ENCODE results near the gene ZBED6. TPM values are rescaled to one million over a fixed set of nuclear protein-coding genes. Genes with fewer than 3 reads are reported as not detected.

The ZBED6 gene
- total RNA-seq, 1 donor from 2014 or later: 30.3 TPM

DNA sequence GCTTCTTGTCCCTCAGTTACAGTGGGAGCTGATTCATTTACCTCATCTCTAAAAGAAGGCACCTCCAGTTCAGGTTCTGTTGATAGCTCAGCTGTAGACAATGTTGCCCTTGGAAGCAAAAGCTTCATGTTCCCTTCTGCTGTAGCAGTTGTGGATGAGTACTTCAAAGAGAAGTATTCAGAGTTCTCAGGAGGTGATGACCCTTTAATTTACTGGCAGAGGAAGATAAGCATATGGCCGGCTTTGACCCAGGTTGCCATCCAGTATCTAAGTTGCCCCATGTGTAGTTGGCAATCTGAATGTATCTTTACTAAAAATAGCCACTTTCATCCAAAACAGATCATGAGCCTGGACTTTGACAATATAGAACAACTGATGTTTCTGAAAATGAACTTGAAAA lies 4.5 kb downstream of the ZBED6 start:
- no peak overlapping the region for H3K27ac Mint-ChIP-seq (ENCODE audit: unreplicated experiment)
- TF ChIP-seq, protein P1, sequence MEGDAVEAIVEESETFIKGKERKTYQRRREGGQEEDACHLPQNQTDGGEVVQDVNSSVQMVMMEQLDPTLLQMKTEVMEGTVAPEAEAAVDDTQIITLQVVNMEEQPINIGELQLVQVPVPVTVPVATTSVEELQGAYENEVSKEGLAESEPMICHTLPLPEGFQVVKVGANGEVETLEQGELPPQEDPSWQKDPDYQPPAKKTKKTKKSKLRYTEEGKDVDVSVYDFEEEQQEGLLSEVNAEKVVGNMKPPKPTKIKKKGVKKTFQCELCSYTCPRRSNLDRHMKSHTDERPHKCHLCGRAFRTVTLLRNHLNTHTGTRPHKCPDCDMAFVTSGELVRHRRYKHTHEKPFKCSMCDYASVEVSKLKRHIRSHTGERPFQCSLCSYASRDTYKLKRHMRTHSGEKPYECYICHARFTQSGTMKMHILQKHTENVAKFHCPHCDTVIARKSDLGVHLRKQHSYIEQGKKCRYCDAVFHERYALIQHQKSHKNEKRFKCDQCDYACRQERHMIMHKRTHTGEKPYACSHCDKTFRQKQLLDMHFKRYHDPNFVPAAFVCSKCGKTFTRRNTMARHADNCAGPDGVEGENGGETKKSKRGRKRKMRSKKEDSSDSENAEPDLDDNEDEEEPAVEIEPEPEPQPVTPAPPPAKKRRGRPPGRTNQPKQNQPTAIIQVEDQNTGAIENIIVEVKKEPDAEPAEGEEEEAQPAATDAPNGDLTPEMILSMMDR (IDR thresholded peaks at IDR 0.05; ENCODE audit: unreplicated experiment): no peak
- no peak for DNase-seq (ENCODE audit: low spot score)
- H3K4me3 Mint-ChIP-seq (ENCODE audit: unreplicated experiment): no peak overlapping the region
- peaks cover 32% of the 10 kb centered on the region for H3K4me1 Mint-ChIP-seq (ENCODE audit: unreplicated experiment)
- H3K36me3 Mint-ChIP-seq (ENCODE audit: low read depth, unreplicated experiment): peaks cover 25% of the 10 kb centered on the region
- H3K9me3 Mint-ChIP-seq (ENCODE audit: unreplicated experiment): no peaks in the 10 kb centered on the region
- peaks cover 8% of the 10 kb centered on the region for H3K27me3 Mint-ChIP-seq (ENCODE audit: unreplicated experiment)

DNA sequence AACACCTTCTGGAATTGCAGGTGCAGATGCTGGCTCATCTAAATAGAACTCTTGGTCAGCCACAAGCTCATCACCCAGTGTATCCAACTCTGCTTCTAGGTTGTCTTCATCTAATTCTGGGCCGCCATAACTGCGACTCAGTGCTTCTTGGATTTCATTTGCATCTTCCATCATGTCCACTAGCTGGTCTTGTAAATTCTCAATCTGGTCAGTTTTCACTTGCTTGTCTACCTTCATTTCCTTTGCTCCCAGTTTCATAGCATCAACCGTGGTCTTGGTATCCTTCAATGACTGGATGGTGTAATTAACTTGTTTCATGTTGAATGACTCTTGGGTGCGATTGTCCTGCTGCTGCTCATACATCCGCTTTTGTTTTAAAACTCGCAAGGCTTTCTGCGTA lies 10.3 kb downstream of the ZBED6 start:
- Mint-ChIP-seq H3K36me3 (ENCODE audit: low read depth, unreplicated experiment) (peaks cover 5% of the 10 kb centered on the region), H3K4me1 (ENCODE audit: unreplicated experiment) (no peaks in the 10 kb centered on the region), H3K27ac (ENCODE audit: unreplicated experiment) (no peak overlapping the region), H3K27me3 (ENCODE audit: unreplicated experiment) (no peaks in the 10 kb centered on the region), H3K9me3 (ENCODE audit: unreplicated experiment) (no peaks in the 10 kb centered on the region), H3K4me3 (ENCODE audit: unreplicated experiment) (no peak overlapping the region)
- TF ChIP-seq, protein P1 (IDR thresholded peaks at IDR 0.05; ENCODE audit: unreplicated experiment): no peak
- DNase-seq (ENCODE audit: low spot score): no peak

DNA sequence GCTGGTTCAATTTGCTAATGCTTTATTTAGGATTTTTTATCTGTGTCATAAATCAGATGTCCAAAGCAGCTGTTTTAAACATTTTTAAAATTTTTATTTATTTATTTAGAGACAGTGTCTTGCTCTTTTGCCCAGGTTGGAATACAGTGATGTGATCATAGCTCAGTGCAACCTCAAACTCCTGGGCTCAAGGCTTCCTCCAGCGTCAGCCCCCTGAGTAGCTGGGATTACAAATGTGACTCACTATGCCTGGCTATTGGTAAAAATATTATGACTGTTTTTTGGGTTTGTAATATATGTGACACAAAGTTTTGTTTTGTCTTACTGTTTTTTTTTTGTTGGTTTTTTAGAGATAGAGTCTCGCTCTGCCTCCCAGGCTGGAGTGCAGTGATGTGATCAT lies 11.8 kb downstream of the ZBED6 start:
- Mint-ChIP-seq H3K4me1 (ENCODE audit: unreplicated experiment) (no peaks in the 10 kb centered on the region), H3K36me3 (ENCODE audit: low read depth, unreplicated experiment) (peaks cover 7% of the 10 kb centered on the region)

DNA sequence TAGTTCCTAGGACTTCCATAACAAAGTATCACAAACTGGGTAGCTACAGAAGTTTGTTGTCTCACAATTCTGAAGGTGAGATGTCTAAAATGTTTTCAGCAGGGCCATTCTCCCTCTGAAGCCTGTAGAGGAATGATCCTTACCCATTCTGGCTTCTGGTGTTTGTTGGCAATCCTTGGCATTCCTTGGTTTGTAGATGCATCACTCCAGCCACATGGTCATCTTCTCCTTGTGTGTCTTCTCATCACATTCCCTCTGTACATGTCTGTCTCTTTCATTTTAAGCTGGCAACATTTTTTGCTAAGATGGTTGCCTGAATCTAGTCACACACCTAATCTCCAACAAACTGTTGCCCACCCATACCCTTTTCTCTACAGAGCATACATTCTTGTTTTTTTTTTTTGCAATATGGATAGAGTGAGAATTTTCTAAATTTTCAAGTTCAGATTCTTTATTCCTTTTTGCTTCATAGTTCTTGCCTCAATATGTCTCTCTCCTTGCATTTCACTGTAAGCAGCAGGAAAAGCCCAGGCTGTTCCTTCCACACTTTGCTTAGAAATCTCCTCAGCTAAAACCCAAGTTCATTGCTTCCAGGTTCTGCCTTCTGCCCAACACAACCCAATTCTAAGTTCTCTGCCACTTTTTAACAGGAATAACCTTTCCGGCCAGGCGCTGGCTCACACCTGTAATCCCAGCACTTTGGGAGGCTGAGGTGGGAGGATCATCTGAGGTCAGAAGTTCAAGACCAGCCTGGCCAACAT lies 18.3 kb downstream of the ZBED6 start:
- Mint-ChIP-seq H3K4me3 (ENCODE audit: unreplicated experiment) (peak overlapping the region; percentile 19), H3K27me3 (ENCODE audit: unreplicated experiment) (peaks cover 2% of the 10 kb centered on the region), H3K4me1 (ENCODE audit: unreplicated experiment) (no peaks in the 10 kb centered on the region), H3K27ac (ENCODE audit: unreplicated experiment) (no peak overlapping the region), H3K9me3 (ENCODE audit: unreplicated experiment) (no peaks in the 10 kb centered on the region), H3K36me3 (ENCODE audit: low read depth, unreplicated experiment) (peaks cover 26% of the 10 kb centered on the region)
- no peak for DNase-seq (ENCODE audit: low spot score)
- TF ChIP-seq, protein P1 (IDR thresholded peaks at IDR 0.05; ENCODE audit: unreplicated experiment): no peak

More for the DNA sequence above, 11.8 kb downstream of the ZBED6 start:
- H3K9me3 Mint-ChIP-seq (ENCODE audit: unreplicated experiment): no peaks in the 10 kb centered on the region
- H3K4me3 Mint-ChIP-seq (ENCODE audit: unreplicated experiment): no peak overlapping the region
- H3K27me3 Mint-ChIP-seq (ENCODE audit: unreplicated experiment): no peaks in the 10 kb centered on the region
- no peak overlapping the region for H3K27ac Mint-ChIP-seq (ENCODE audit: unreplicated experiment)
- no peak for DNase-seq (ENCODE audit: low spot score)
- TF ChIP-seq, protein P1 (IDR thresholded peaks at IDR 0.05; ENCODE audit: unreplicated experiment): no peak

- TF ChIP-seq, protein P1 (IDR thresholded peaks at IDR 0.05; ENCODE audit: unreplicated experiment): no peak
- Mint-ChIP-seq H3K36me3 (ENCODE audit: low read depth, unreplicated experiment) (peaks cover 45% of the 10 kb centered on the region), H3K27ac (ENCODE audit: unreplicated experiment) (no peak overlapping the region), H3K4me3 (ENCODE audit: unreplicated experiment) (peak overlapping the region; percentile 59), H3K4me1 (ENCODE audit: unreplicated experiment) (no peaks in the 10 kb centered on the region), H3K27me3 (ENCODE audit: unreplicated experiment) (peaks cover 3% of the 10 kb centered on the region), H3K9me3 (ENCODE audit: unreplicated experiment) (no peaks in the 10 kb centered on the region)
- DNase-seq (ENCODE audit: low spot score): no peak
These were observed 23.0 kb downstream of the ZBED6 start for GRCh38 chr1:203818399-203818798.
